IMR-90 (cell line): ENCODE results near the gene ZNF385D.

Experiments used
- CTCF ChIP-seq: conservative IDR thresholded peaks from 2 replicates; pipeline ENCODE4 v1.5.1; 2012; ENCODE audit warnings: mild to moderate bottlenecking, low read depth, low read length, improper control_type of control experiment
- MXI1 ChIP-seq: IDR thresholded peaks from 2 replicates; pipeline ENCODE4 v1.6.1; 2012; ENCODE audit warnings: low read depth, mild to moderate bottlenecking, low read length, moderate library complexity, borderline replicate concordance
- POLR2A ChIP-seq: IDR thresholded peaks from 2 replicates; pipeline ENCODE4 v1.6.1; 2012; ENCODE audit warnings: mild to moderate bottlenecking, low read depth, low read length
- RAD21 ChIP-seq: IDR thresholded peaks from 2 replicates; pipeline ENCODE4 v1.6.1; 2012; ENCODE audit warnings: low read length, improper control_type of control experiment
- RFX5 ChIP-seq: IDR thresholded peaks from 2 replicates; pipeline ENCODE4 v1.8.0; 2012; ENCODE audit warnings: low read depth, mild to moderate bottlenecking, low read length, moderate library complexity

- no peak for TF ChIP-seq RFX5
- TF ChIP-seq CTCF: no peak
- TF ChIP-seq RAD21: no peak
- TF ChIP-seq MXI1: no peak
- TF ChIP-seq POLR2A: no peak
Measured at GRCh38 chr3:21543380-21544075, 207.5 kb downstream of the ZNF385D start.
